A673 (cell line): ENCODE measurements around the gene THYN1.

ENCODE experiments used
- CTCF ChIP-seq: fragments of 300-800, 200-600 bp; sonication (generic); conservative IDR thresholded peaks from 2 replicates; pipeline ENCODE4 v1.5.1; 2017; ENCODE audit warnings: low read depth, mild to moderate bottlenecking, antibody characterized with exemption, low read length, moderate library complexity, mixed read lengths
- EZH2 ChIP-seq: fragments of 200-600 bp; sonication (generic); IDR thresholded peaks from 2 replicates; pipeline ENCODE4 v1.6.1; 2017; ENCODE audit warnings: borderline replicate concordance, low read depth, mild to moderate bottlenecking, mixed read lengths, antibody characterized with exemption, low read length; ENCODE audit not compliant: poor library complexity, severe bottlenecking

GRCh38 chr11:134293119-134294113 lies 40.3 kb upstream of the THYN1 start:
- TF ChIP-seq EZH2 (no peak), CTCF (no peak)
